DMS 273 treated with DMSO at 0.1 percent for 48 hours (cell line): ENCODE measurements around the gene MBD3L2.
A peak's percentile ranks its signal among the peaks of the same experiment; 100 is the strongest.

Experiments
- DNase-seq: peaks from one replicate; lab custom pipeline; 2025; lab: John Stamatoyannopoulos, UW

The MBD3L2 gene

DNA sequence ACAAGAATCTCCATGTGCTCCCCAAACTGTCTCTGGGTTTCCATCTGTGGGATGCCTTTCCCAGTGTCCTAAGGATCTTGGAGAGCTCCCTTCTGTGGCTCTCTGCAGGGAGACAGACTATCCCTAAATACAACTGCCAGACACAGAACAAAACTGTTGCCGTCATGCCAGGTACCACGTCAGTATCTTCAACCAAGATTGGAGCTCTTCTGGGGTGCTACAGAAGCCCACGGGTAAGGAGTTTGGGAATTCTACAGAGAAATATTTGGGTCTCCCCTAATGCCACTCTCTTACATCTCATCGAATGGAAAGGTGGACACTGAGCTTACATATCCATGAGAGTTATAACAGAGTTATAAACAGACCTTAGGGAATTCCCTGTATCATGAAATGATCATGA is 14.2 kb downstream of the MBD3L2 start:
- no peak for DNase-seq

GRCh38 chr19:7063764-7064418 is 14.8 kb downstream of the MBD3L2 start:
- no peak for DNase-seq

- DNase-seq = peak; percentile 33
These were observed 18.0 kb downstream of the MBD3L2 start for GRCh38 chr19:7067122-7067521.

DNA sequence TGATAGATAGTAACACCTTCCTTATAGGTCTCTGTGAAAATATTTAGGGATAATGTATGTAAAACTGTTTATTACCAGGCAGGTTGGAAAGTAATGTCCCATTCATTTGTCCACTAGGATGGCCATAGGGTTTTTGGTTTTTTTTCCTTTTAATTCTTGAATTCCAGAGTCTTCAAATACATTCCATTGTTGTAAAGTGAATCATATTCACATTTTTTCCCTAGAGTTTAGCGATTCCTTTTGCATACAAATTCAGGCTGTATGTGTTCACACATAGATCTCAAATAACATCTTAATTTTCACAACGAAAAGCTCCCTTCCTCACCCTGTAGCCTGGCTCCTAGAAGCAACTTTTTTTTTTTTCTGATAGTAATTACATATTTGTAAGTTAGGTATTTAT is 18.6 kb downstream of the MBD3L2 start:
- DNase-seq = no peak

- DNase-seq = no peak
These were observed 19.5 kb downstream of the MBD3L2 start for GRCh38 chr19:7068599-7068998.

GRCh38 chr19:7069042-7069903 is 20.2 kb downstream of the MBD3L2 start, which contains the start of gene ZNF557:
Gene ZNF557 (plus strand): TSS chr19:7069703. CDS start chr19:7075075, 5,372 bp downstream.
- peak; percentile 88 for DNase-seq

GRCh38 chr19:7069904-7070226 is 20.7 kb downstream of the MBD3L2 start:
- DNase-seq = no peak

DNA sequence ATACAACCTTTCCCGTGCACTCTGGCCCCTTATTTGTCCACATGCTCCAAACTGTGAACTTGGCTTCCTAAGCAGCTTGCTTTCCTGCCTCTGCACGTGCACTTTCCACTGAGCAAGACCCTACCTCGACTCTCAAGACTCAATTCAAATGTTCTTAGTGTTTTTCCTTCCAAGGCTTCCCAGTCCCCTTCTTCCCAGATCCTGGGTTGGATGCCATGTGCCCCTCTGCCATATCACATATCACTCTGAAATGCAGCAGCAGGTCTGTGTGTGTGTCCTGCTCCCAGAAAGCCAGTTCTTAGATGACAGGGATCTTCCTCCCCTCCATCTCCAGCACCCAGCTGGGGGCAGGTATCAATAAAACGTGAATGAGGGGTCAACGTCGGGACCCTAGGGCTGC is 23.4 kb downstream of the MBD3L2 start:
- no peak for DNase-seq

DNA sequence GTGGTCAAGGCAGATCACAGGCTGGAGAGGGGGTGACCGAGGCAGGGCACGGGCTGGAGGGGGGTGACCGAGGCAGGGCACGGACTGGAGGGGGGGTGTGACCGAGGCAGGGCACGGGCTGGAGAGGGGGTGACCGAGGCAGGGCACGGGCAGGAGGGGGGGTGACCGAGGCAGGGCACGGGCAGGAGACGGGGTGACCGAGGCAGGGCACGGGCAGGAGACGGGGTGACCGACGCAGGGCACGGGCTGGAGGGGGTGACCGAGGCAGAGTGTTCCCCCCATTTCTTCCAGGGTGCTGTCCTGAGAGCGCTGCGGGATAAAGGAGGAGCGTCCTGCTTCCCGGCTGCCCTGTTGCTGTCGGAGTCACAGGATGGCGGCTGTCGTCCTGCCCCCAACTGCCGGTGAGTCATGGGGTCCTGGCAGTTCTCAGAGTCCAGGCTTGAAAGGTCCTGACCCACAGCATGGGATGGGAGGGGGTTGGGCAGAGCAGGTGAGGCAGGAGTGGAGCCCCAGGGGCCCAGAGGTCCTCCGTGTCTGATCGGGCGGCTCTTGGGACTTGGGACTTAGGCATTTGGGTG is 25.7 kb downstream of the MBD3L2 start:
- no peak for DNase-seq

DNA sequence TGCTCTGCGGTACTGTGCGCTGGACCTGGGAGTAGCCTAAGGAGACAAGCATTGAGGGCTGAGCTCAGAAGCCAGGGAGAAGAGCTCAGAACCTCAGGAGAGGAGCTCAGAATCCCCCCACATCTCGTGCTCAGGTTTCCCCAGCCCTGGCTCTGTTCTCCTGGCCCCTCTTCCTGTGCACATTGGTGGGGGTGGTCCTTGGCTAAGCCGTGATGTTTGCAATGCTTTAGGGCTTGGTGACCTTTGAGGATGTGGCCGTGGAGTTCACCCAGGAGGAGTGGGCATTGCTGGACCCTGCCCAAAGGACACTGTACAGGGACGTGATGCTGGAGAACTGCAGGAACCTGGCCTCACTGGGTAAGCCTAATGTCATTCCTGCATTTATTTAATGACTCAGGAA is 27.0 kb downstream of the MBD3L2 start:
- no peak for DNase-seq

DNA sequence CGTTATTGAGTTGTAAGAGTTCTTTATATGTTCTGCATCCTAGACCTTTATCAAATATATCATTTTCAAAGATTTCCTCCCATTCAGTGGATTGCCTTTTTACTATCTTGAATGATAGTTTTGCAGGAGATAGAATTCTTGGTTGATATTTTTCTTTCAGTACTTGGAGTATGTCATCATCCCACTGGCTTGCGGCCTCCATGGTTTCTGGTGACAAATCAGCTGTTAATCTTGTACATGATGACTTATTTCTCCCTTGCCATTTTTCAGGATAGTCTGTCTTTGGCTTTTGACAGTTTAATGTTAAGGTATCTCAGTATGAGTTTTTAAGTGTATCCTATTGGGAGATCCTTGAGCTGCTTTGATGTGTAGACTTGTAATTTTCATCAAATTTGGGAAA is 28.9 kb downstream of the MBD3L2 start:
- DNase-seq = no peak

DNA sequence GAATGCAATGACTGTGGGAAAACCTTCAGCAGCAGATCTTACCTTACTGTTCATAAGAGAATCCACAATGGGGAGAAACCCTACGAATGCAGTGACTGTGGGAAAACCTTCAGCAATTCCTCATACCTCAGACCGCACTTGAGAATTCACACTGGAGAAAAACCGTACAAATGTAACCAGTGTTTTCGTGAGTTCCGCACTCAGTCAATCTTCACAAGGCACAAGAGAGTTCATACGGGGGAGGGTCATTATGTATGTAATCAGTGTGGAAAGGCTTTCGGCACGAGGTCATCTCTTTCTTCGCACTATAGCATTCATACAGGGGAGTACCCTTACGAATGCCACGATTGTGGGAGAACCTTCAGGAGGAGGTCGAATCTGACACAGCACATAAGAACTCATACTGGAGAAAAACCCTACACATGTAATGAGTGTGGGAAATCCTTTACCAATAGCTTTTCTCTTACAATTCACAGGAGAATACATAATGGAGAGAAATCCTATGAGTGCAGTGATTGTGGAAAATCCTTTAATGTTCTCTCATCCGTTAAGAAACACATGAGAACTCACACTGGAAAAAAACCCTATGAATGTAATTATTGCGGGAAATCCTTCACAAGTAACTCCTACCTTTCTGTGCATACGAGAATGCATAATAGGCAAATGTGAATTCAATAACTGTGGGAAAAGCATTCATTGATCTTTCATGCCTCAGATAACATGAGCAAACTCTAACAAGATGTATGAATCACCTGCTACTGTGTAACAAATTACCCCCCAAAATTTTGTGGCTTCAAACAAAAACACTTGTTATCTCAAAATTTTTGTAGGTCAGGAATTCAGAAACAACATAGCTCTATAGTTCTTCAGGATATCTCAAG is 34.2 kb downstream of the MBD3L2 start:
- no peak for DNase-seq

- DNase-seq = no peak
These were observed 39.9 kb downstream of the MBD3L2 start for GRCh38 chr19:7088999-7089398.

DNA sequence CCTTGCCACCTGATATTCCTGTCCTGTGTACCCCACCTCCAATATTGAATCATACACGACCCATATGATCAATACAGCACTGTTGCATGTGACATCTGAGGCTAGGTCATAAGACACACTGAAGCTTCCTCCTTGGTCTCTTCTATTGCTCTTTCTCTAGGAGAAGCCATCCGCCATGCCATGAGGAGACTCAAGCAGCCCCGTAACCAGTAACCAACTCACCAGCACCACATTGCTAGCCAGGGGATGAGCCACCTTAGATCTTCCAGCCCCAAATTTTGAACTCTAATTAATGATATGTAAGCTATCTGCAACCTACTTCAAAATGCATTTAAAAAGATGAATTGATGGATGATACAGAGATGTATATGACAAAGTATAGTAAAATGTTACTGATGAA is 49.0 kb downstream of the MBD3L2 start:
- DNase-seq = no peak

DNA sequence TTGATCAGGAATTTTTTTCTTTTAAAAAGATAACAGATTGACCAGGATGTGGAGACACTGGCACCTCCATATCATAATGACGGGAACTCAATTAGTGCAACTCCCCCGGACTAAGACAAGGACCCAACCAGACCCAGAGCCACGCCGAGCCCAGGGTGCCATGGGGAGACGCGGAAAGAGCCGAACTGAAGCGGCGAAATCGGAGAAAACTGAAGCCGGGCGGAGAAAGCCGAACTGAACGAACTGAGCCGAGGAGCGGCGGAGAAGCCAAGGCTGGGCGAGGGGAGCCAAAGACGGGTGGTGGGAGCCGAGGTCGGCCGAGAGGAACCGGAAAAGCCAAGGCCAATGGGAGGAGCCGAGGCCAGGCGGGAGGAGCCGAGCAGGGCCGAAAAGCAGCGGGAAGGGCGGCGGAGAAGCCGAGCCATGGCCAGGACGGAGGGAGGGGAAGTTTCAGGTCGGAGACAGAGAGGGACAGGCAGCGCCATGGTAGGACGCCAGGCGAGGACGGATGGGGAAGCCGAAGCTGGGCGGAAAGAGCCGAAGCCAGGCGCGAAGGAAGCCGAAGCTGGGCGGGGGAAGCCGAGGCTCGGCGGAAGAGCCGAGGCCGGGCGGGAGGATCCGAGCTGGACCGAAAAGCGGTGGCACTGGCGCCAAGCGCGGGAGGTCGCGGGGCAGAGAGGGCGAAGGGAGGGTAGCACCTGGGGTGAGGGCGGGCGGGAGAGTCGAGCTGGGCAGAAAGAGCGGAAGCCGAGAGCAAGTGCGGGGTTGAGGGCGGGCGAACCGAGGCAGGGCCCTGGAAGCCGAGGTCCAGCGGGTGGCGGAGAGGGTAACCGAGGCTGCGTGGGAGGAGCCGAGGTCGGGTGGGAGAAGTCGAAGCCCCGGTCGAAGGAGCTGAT is 49.8 kb downstream of the MBD3L2 start:
- peak; percentile 87 for DNase-seq

DNA sequence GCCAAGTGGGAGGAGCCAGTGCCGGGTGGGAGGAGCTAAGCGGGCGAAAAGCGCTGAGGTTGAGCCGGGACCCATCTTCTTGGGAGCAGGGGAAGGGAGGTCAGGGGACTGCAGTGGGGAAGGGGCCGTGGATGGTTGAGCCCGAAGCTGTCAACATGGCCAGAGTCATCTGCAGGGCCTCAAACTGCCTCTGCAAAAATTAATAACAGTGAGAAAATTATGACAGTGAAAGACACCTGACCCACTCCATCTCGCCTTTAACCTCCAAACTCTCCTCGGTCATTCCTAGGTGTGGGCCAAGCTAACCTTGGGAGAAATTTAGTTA is 50.4 kb downstream of the MBD3L2 start:
- DNase-seq = no peak
